ENCODE measurements around the gene MAGI2.

DNA sequence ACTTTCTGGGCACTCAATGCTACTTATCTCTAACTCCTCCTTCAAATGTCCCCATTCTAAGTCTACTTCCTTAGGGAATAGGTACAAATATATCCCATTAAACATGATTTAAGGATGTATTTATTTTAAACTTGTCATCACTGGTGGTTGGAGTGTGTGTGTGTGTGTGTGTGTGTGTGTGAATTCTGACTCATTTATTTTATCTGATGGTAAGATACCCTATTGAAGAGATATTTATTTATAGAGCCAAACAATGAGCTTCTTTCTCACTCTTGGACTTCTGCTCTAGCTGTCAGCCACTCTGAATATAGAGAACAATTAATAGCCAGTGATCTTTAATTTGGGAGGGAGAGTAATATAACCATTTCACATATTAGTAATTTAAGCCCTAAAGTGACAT, 17.8 kb upstream of the MAGI2 start:
- TF ChIP-seq ZC3H10 (CRISPR knock-in tag; IDR thresholded peaks at IDR 0.05) (no peak), ZFP3 (CRISPR knock-in tag; IDR thresholded peaks at IDR 0.05) (no peak), ESRRG (CRISPR knock-in tag; IDR thresholded peaks at IDR 0.05) (no peak), ZNF565 (CRISPR knock-in tag; conservative IDR thresholded peaks at IDR 0.05; ENCODE audit: low read depth) (no peak), TOX (CRISPR knock-in tag; IDR thresholded peaks at IDR 0.05; ENCODE audit: borderline replicate concordance) (no peak), SNAI2 (CRISPR knock-in tag; IDR thresholded peaks at IDR 0.05) (no peak), ZNF70 (CRISPR knock-in tag; IDR thresholded peaks at IDR 0.05) (no peak)
- TF ChIP-seq, protein P1, sequence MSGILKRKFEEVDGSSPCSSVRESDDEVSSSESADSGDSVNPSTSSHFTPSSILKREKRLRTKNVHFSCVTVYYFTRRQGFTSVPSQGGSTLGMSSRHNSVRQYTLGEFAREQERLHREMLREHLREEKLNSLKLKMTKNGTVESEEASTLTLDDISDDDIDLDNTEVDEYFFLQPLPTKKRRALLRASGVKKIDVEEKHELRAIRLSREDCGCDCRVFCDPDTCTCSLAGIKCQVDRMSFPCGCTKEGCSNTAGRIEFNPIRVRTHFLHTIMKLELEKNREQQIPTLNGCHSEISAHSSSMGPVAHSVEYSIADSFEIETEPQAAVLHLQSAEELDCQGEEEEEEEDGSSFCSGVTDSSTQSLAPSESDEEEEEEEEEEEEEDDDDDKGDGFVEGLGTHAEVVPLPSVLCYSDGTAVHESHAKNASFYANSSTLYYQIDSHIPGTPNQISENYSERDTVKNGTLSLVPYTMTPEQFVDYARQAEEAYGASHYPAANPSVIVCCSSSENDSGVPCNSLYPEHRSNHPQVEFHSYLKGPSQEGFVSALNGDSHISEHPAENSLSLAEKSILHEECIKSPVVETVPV (CRISPR knock-in tag; IDR thresholded peaks at IDR 0.05), result no peak
- TF ChIP-seq, protein P2, sequence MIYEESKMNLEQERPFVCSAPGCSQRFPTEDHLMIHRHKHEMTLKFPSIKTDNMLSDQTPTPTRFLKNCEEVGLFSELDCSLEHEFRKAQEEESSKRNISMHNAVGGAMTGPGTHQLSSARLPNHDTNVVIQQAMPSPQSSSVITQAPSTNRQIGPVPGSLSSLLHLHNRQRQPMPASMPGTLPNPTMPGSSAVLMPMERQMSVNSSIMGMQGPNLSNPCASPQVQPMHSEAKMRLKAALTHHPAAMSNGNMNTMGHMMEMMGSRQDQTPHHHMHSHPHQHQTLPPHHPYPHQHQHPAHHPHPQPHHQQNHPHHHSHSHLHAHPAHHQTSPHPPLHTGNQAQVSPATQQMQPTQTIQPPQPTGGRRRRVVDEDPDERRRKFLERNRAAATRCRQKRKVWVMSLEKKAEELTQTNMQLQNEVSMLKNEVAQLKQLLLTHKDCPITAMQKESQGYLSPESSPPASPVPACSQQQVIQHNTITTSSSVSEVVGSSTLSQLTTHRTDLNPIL (CRISPR knock-in tag; IDR thresholded peaks at IDR 0.05; ENCODE audit: low read depth), result no peak
- TF ChIP-seq, protein P3, sequence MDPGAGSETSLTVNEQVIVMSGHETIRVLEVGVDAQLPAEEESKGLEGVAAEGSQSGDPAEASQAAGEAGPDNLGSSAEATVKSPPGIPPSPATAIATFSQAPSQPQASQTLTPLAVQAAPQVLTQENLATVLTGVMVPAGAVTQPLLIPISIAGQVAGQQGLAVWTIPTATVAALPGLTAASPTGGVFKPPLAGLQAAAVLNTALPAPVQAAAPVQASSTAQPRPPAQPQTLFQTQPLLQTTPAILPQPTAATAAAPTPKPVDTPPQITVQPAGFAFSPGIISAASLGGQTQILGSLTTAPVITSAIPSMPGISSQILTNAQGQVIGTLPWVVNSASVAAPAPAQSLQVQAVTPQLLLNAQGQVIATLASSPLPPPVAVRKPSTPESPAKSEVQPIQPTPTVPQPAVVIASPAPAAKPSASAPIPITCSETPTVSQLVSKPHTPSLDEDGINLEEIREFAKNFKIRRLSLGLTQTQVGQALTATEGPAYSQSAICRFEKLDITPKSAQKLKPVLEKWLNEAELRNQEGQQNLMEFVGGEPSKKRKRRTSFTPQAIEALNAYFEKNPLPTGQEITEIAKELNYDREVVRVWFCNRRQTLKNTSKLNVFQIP (CRISPR knock-in tag; IDR thresholded peaks at IDR 0.05; ENCODE audit: borderline replicate concordance, low read depth), result no peak
- TF ChIP-seq, protein P4, sequence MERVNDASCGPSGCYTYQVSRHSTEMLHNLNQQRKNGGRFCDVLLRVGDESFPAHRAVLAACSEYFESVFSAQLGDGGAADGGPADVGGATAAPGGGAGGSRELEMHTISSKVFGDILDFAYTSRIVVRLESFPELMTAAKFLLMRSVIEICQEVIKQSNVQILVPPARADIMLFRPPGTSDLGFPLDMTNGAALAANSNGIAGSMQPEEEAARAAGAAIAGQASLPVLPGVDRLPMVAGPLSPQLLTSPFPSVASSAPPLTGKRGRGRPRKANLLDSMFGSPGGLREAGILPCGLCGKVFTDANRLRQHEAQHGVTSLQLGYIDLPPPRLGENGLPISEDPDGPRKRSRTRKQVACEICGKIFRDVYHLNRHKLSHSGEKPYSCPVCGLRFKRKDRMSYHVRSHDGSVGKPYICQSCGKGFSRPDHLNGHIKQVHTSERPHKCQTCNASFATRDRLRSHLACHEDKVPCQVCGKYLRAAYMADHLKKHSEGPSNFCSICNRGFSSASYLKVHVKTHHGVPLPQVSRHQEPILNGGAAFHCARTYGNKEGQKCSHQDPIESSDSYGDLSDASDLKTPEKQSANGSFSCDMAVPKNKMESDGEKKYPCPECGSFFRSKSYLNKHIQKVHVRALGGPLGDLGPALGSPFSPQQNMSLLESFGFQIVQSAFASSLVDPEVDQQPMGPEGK (CRISPR knock-in tag; IDR thresholded peaks at IDR 0.05; ENCODE audit: borderline replicate concordance), result no peak

Data from SK-N-SH treated with all-trans-retinoic acid at 6 μM for 48 hours (cell line).